BLaER1 (cell line): ENCODE measurements around the gene MORN1.

ENCODE experiments used
- H3K27ac ChIP-seq: shearing (Covaris generic); formaldehyde crosslinking; 2 replicates; pipeline ENCODE4 v1.8.1; 2022
- H3K27me3 ChIP-seq: shearing (Covaris generic); formaldehyde crosslinking; 2 replicates; pipeline ENCODE4 v1.8.1; 2022
- H3K36me3 ChIP-seq: shearing (Covaris generic); formaldehyde crosslinking; 2 replicates; pipeline ENCODE4 v1.8.1; 2022
- H3K4me1 ChIP-seq: shearing (Covaris generic); formaldehyde crosslinking; 2 replicates; pipeline ENCODE4 v1.8.1; 2022
- H3K4me2 ChIP-seq: shearing (Covaris generic); formaldehyde crosslinking; 2 replicates; pipeline ENCODE4 v1.8.1; 2022
- H3K4me3 ChIP-seq: shearing (Covaris generic); formaldehyde crosslinking; 2 replicates; pipeline ENCODE4 v1.8.1; 2022
- H3K9ac ChIP-seq: shearing (Covaris generic); formaldehyde crosslinking; 2 replicates; pipeline ENCODE4 v1.8.1; 2022
- H3K9me3 ChIP-seq: shearing (Covaris generic); formaldehyde crosslinking; 2 replicates; pipeline ENCODE4 v1.8.1; 2022
- H4K20me1 ChIP-seq: shearing (Covaris generic); formaldehyde crosslinking; 2 replicates; pipeline ENCODE4 v1.8.1; 2022
- Cebpa-rat ChIP-seq: shearing (Covaris generic); IDR thresholded peaks from 2 replicates; pipeline ENCODE4 v1.8.1; 2022

Gene MORN1

GRCh38 chr1:2414297-2414958 is 23.1 kb upstream of the MORN1 start:
- H3K27me3 ChIP-seq: peaks cover 3% of the 10 kb centered on the region; the same call in 1 of the 2 replicates
- peak overlapping the region; percentile 86; the same call in 1 of the 2 replicates for H3K9ac ChIP-seq
- peaks cover 10% of the 10 kb centered on the region; the same call in 1 of the 2 replicates for H3K36me3 ChIP-seq
- peaks cover 52% of the 10 kb centered on the region for H3K4me1 ChIP-seq
- TF ChIP-seq Cebpa-rat: no peak
- H4K20me1 ChIP-seq: no peaks in the 10 kb centered on the region
- peak overlapping the region; percentile 80 for H3K4me3 ChIP-seq
- H3K4me2 ChIP-seq: peak overlapping the region; percentile 99
- H3K9me3 ChIP-seq: no peaks in the 10 kb centered on the region
- H3K27ac ChIP-seq: peak overlapping the region; percentile 91

- Histone ChIP-seq H4K20me1 (no peaks in the 10 kb centered on the region), H3K4me1 (peaks cover 52% of the 10 kb centered on the region), H3K9me3 (no peaks in the 10 kb centered on the region), H3K27ac (peak overlapping the region; percentile 91), H3K4me3 (peak overlapping the region; percentile 80), H3K4me2 (peak overlapping the region; percentile 99), H3K27me3 (peaks cover 3% of the 10 kb centered on the region; the same call in 1 of the 2 replicates), H3K36me3 (peaks cover 18% of the 10 kb centered on the region; the same call in 1 of the 2 replicates), H3K9ac (peak overlapping the region; percentile 86)
- no peak for TF ChIP-seq Cebpa-rat
Measured at GRCh38 chr1:2413495-2414296, 22.3 kb upstream of the MORN1 start.

- Histone ChIP-seq H3K27me3 (peaks cover 3% of the 10 kb centered on the region; the same call in 1 of the 2 replicates), H3K9me3 (no peaks in the 10 kb centered on the region), H3K4me2 (peak overlapping the region; percentile 99), H3K4me3 (peak overlapping the region; percentile 80), H4K20me1 (no peaks in the 10 kb centered on the region), H3K4me1 (peaks cover 52% of the 10 kb centered on the region), H3K36me3 (peaks cover 25% of the 10 kb centered on the region; the same call in 1 of the 2 replicates), H3K9ac (peak overlapping the region; percentile 86), H3K27ac (peak overlapping the region; percentile 91)
- no peak for TF ChIP-seq Cebpa-rat
Measured at GRCh38 chr1:2412773-2413494, 21.6 kb upstream of the MORN1 start.

- no peak for TF ChIP-seq Cebpa-rat
- Histone ChIP-seq H3K36me3 (peaks cover 28% of the 10 kb centered on the region; the same call in 1 of the 2 replicates), H3K4me1 (peaks cover 52% of the 10 kb centered on the region), H3K9me3 (no peaks in the 10 kb centered on the region), H3K27me3 (peaks cover 3% of the 10 kb centered on the region; the same call in 1 of the 2 replicates), H3K27ac (peak within 1 kb of the TSS; percentile 91), H3K9ac (peak within 1 kb of the TSS; percentile 86), H4K20me1 (no peaks in the 10 kb centered on the region), H3K4me2 (peak within 1 kb of the TSS; percentile 99), H3K4me3 (peak within 1 kb of the TSS; percentile 80)
Measured at GRCh38 chr1:2412395-2412772, 21.0 kb upstream of the MORN1 start, which contains the start of gene PEX10. TSS of gene PEX10 (minus strand) at chr1:2412564. CDS start at chr1:2412502, 62 bp downstream.

DNA sequence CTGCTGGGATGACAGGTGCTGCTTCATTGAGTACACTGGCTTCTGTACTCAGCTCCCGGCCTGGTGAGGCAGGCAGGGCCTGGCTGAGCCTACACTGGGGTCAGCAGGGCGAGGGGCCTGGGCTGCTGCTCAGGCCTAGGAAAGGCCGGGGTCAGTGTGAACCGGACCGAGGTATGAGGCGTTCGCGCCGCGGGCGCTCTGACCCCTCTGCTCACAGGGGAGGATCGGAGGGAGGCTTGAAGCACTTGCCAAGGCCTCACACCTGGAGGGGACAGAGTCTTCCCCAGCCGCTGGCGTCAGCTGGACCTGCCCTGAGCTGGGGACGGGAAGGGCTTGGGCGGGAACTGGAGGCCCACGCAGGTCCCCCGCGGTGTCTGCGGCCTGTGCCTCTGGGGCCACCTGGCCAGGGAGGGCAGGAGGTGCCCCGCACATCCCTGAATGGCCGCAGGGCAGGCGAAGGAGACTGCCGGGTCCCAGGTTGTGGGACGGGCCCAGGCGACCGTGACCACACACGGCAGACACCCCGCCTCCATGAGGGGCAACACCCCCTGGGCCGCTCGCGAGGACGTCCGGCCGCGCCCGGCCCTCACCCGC is 20.5 kb upstream of the MORN1 start:
- H3K27ac ChIP-seq: peak overlapping the region; percentile 74

DNA sequence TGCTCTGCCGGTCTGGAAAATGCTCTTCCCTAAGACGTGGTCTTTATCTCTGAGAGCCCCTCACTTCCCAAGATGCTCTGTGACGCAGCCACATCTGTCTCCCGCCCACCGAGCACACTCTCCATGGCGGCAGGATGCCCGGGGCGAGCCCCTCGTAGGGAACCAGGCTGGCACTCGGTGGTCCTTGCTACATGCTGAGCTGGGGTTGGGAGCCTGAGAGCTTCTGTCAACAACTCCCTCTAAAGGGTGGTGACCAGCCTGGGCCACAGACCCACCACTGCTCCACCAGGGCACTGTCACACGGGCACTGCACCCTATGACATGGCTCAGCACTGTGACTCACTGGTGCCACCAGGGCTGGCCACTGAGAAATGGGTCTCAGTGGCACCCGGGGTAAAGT is 18.4 kb upstream of the MORN1 start:
- no peak overlapping the region for H3K4me3 ChIP-seq
- H3K36me3 ChIP-seq: peaks cover 53% of the 10 kb centered on the region
- peaks cover 20% of the 10 kb centered on the region for H4K20me1 ChIP-seq
- H3K9me3 ChIP-seq: no peaks in the 10 kb centered on the region
- no peak overlapping the region for H3K4me2 ChIP-seq
- no peak overlapping the region for H3K9ac ChIP-seq
- H3K27me3 ChIP-seq: no peaks in the 10 kb centered on the region
- TF ChIP-seq Cebpa-rat: no peak
- peaks cover 28% of the 10 kb centered on the region for H3K4me1 ChIP-seq
- H3K27ac ChIP-seq: no peak overlapping the region

More for the DNA sequence above, 20.5 kb upstream of the MORN1 start:
- H3K27me3 ChIP-seq: peaks cover 3% of the 10 kb centered on the region; the same call in 1 of the 2 replicates
- H3K36me3 ChIP-seq: peaks cover 33% of the 10 kb centered on the region
- peaks cover 49% of the 10 kb centered on the region for H3K4me1 ChIP-seq
- H3K9ac ChIP-seq: peak overlapping the region; percentile 85
- no peak for TF ChIP-seq Cebpa-rat
- peak overlapping the region; percentile 96 for H3K4me2 ChIP-seq
- H4K20me1 ChIP-seq: peaks cover 3% of the 10 kb centered on the region; the same call in 1 of the 2 replicates
- H3K4me3 ChIP-seq: peak overlapping the region; percentile 80
- no peaks in the 10 kb centered on the region for H3K9me3 ChIP-seq

DNA sequence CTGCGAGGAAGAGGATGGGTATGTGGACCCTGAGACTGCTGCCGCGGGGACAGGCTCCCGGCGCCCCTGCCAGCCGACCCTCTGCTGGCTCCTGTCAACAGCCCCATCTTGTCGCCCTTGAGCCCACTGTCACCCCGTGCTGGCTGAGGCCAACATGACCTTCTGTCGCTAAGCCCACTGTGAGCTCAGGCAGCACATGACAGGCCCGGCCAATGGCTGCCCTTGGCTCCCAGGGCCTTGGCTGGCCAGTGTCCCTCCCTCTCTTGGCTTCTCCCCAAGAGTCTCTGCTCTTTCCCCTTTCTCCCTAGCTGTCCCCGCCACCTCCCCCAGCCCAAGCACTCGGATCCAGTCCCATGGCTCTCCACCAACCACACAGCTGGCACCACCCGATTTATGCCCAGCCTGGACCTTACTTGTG is 17.5 kb upstream of the MORN1 start:
- Histone ChIP-seq H3K9ac (no peak overlapping the region), H3K4me2 (no peak overlapping the region), H3K27me3 (no peaks in the 10 kb centered on the region), H3K27ac (no peak overlapping the region), H4K20me1 (peaks cover 29% of the 10 kb centered on the region), H3K9me3 (no peaks in the 10 kb centered on the region), H3K4me1 (peaks cover 19% of the 10 kb centered on the region), H3K36me3 (peaks cover 62% of the 10 kb centered on the region), H3K4me3 (no peak overlapping the region)
- no peak for TF ChIP-seq Cebpa-rat

GRCh38 chr1:2408456-2408855 is 17.1 kb upstream of the MORN1 start:
- H3K9ac ChIP-seq: no peak overlapping the region
- H3K36me3 ChIP-seq: peaks cover 66% of the 10 kb centered on the region
- H3K4me2 ChIP-seq: no peak overlapping the region
- peaks cover 15% of the 10 kb centered on the region for H3K4me1 ChIP-seq
- H3K27me3 ChIP-seq: no peaks in the 10 kb centered on the region
- peaks cover 33% of the 10 kb centered on the region for H4K20me1 ChIP-seq
- no peak overlapping the region for H3K4me3 ChIP-seq
- no peak for TF ChIP-seq Cebpa-rat
- H3K27ac ChIP-seq: no peak overlapping the region
- H3K9me3 ChIP-seq: no peaks in the 10 kb centered on the region

DNA sequence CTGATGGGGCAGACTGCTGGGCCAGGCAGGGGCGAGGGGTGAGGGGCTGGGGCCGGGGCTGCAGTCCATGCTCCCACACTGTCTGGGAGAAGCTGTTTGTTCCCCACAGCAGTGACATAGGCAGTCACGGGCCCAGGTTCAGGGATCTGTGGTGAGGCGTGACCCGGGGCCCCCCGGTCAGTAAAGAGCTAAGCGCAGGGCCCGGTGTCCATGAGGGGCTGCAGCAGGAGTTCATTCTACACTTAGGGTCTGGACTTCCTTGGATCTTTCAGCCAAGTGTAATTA is 16.6 kb upstream of the MORN1 start:
- H3K9me3 ChIP-seq: no peaks in the 10 kb centered on the region
- H3K27me3 ChIP-seq: no peaks in the 10 kb centered on the region
- H3K27ac ChIP-seq: no peak overlapping the region
- peaks cover 38% of the 10 kb centered on the region for H4K20me1 ChIP-seq
- TF ChIP-seq Cebpa-rat: no peak
- no peak overlapping the region for H3K4me2 ChIP-seq
- no peak overlapping the region for H3K9ac ChIP-seq
- H3K4me3 ChIP-seq: no peak overlapping the region
- peaks cover 9% of the 10 kb centered on the region for H3K4me1 ChIP-seq
- peaks cover 71% of the 10 kb centered on the region for H3K36me3 ChIP-seq
